GM18499 (cell line): ENCODE data around the gene COQ2.
A peak's percentile ranks its signal among the peaks of the same experiment; 100 is the strongest.
"Not testable (repeated sequence)": the region's sequence is repeated elsewhere in the genome, so short reads cannot be mapped to it uniquely, and the experiment has no call there.

Source experiments
- ATAC-seq: cut with Tn5 transposase; IDR thresholded peaks from one replicate; pipeline ENCODE4 v1.9.1; 2021; ENCODE audit warnings: moderate number of reproducible peaks; ENCODE audit not compliant: insufficient read depth, unreplicated experiment

Gene COQ2

GRCh38 chr4:83284193-83285054 lies at the start of gene COQ2:
Gene COQ2, minus strand, starts transcription at chr4:83284798. Its CDS starts 34 bp downstream, at chr4:83284764.
- ATAC-seq = peak; percentile 70

DNA sequence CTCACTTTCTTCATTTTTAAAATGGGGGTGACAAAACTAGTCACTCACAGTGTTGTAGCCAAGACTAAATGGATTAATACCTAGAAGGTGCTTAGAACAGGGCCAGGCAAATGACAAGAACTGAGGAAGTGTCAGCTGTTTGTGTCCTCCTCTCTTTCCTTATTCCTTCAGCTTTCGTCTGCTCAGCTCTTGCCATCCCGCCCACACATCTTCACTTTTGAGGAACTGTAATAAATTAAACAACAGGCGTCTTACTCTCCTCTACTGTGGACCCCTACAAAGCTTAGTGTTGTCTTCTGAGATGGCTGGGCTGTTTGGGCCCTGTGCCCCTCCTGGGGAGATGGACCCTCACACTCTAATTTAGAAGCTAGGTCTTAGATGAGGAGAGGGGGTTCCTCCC lies 47.4 kb upstream of the COQ2 start:
- no peak for ATAC-seq

DNA sequence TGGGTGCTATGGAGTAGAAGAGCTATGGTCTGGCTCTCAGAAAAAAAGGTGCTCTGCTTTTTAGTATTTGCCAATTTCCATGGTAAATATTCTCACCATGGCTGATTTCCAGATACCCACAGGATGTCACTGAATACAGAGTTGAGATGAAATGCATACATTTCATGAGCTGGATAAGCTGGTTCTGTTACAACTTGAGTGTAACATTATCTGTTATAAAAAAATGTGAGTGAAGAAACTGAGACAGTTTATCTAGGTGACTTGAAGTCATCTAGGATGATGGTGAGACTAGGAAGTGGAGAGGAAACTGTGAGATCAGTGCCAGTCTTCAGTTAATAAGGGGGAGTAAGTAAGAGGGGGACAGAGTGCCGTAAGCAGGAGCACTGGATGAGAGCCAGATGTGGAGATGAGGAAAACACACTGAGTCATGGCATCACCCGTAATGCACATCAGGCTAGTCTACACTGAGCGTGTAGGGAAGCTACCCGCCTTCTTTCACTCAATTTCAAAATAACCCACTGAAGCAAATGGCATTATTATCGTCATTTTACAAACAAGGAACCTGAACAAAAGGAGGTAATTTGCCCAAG lies 45.0 kb upstream of the COQ2 start:
- ATAC-seq = no peak

GRCh38 chr4:83328521-83329187 lies 44.1 kb upstream of the COQ2 start:
- ATAC-seq = no peak

DNA sequence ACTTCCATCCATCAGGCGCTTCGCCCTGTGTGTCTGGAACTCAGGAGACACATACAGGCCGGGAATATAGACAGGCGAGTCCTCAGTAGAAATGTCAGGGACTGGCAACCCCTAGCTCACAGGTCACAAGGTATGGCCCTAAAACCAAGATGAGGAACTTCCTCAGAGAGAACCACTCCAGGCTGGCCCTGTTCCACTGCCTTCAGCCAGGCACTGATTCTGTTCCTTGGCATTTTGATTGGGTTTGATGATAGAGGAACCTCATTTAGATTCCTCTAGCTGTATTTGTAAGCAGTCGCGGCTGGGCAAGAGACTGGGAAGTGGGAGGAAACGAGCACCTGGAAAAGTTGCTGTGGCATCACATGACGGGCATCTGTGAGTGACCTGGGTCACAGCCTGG lies 41.9 kb upstream of the COQ2 start:
- ATAC-seq = no peak

DNA sequence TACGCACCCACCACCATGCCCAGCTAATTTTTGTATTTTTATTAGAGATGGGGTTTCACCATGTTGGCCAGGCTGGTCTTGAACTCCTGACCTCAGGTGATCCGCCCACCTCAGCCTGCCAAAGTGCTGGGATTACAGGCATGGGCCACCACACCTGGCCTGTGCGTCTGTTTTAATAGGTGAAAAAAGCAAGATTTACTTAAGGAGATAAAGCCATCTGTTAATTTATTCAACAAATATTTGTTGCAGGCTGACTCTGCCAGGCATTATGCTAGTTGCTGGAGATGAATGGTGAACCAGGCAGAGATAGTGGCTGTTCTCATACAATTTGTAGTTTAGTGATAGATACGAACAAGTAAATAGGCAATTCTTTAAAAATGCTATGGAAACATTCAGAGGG lies 40.7 kb upstream of the COQ2 start:
- not testable (repeated sequence) for ATAC-seq

- ATAC-seq = no peak
These were observed 38.5 kb upstream of the COQ2 start for GRCh38 chr4:83323136-83323535.

GRCh38 chr4:83320548-83320947 lies 36.0 kb upstream of the COQ2 start:
- no peak for ATAC-seq

DNA sequence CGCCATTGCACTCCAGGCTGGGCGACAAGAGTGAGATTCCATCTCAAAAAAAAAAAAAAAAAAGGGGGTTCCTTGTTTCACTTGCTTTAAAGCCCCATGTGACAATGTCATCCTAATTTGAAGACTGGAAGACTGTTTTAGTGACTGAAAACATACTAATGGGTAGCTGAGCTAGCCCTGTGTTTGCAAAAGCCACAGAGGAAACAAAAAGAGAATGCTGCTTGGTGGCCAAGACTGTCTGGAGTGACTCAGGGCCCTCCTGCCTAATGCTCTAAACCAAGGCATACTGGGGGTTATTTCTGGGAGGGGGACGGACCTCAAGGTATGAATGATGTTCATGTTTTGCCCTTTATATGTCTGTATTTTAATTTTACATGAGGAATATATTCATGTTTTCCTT lies 34.1 kb upstream of the COQ2 start:
- ATAC-seq = no peak

GRCh38 chr4:83317671-83318070 lies 33.1 kb upstream of the COQ2 start:
- no peak for ATAC-seq

DNA sequence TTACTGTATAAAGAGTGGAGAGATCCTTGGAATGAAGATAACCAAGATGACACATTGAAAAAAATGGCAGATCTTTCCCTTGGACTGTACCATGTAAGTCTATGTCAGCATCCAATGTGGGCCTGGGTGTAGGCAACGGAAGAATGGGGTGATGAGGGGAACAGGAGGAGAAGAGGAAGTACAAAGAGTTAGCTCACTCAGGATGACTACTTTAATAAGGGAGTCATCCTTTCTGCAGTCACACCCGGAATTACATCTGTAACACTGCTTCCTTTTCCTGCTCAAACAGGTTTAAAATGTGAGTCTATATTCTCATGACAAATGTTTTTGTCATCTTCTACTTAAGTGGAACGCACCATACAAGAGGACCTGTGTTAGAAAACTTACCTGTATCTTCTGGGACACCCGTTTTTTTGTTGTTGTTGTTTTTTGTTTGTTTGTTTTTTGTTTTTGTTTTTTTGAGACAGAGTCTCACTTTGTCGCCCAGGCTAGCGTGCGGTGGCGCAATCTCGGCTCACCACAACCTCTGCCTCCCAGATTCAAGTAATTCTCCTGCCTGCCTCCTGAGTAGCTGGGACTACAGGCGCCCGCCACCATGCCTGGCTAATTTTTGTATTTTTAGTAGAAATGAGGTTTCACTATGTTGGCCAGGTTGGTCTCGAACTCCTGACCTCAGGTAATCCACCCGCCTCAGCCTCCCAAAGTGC lies 32.0 kb upstream of the COQ2 start:
- ATAC-seq = no peak

- ATAC-seq = no peak
These were observed 30.8 kb upstream of the COQ2 start for GRCh38 chr4:83315341-83315870.

DNA sequence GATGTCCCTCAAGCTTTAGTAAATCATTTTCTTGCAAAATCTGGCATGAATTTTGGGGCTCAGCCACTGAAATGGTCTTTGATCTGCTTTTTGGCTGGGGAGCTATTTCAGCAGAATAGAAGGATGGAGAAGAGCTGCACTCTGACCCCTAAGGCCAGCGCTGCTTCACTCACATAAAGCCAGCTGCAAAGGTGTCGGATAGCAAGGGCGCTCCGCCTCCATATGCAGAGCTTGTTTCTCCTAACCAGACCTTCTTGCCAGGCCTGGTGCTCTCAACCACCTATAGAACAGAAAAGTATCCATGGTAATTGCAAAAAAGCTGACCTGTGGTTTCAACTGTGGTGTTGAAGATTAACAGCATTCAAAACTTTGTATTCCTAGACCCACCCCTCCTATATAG lies 24.1 kb upstream of the COQ2 start:
- ATAC-seq = no peak

- no peak for ATAC-seq
These were observed 23.3 kb upstream of the COQ2 start for GRCh38 chr4:83307920-83308319.

GRCh38 chr4:83305187-83305586 lies 20.6 kb upstream of the COQ2 start:
- ATAC-seq = no peak

DNA sequence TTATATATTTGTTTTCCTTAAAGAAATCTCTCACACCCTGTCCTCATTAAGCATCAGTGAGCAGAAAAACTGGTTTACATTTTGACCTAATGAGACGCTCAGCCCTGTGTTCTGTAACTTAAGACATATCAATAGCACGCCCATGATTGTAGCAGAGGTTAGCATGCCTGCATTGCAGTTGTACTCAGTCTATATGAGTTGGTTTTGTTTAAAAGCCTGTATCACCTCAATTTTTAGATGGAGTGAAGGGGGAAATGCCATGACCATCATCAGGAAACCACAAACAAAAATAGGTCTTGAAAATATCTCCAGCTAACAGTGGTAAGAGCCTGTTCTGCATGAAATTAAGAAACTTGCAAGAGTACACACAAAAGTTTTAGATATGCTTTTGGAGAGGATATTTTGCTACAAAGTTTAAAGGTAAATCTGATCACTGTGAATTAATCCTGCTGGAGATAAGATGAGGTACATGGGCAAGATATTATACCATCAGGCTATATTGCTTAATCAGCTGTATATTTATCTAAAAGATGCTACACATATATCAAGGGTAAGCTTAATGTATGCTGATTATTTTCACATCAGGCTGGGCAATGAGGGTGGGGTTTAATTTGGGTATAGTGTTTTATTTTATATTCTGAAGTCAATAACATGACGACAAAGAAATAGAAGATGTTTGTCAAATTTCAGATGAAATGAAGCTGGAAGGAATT lies 13.1 kb upstream of the COQ2 start:
- ATAC-seq = no peak

DNA sequence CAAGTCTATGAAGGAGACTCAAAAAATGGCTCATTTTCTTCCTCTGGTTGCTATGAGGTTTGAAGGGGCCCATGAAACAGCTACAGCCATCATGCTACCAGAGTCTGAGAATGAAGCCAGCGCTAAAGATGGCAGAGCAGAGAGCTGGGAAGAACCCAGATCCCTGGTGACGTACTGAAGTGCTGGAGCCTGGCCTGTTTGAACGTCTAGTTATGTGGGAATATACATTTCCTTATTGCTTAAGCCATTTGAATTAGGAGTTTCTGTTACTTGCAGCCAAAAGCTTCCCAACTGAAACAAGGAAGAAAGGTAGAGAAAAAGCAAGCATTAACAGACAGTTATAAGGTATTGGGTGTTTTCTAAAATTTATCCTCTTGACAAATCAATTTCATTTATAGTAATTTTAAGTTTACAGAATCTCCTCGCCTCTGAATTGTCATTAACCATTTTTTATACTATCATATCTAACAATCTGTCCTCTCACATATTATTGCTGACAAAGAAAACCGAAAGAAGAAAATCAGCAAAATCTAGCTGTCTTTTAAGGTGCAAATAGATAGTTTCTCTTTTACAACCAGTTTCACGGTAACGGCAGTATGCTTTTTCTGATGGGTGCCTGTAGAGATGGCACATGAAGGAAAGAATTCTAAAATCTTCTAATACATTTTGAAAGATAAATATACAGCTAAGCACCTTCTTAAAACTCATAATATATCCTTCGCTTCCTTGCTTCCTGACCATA lies 8.9 kb upstream of the COQ2 start:
- no peak for ATAC-seq

DNA sequence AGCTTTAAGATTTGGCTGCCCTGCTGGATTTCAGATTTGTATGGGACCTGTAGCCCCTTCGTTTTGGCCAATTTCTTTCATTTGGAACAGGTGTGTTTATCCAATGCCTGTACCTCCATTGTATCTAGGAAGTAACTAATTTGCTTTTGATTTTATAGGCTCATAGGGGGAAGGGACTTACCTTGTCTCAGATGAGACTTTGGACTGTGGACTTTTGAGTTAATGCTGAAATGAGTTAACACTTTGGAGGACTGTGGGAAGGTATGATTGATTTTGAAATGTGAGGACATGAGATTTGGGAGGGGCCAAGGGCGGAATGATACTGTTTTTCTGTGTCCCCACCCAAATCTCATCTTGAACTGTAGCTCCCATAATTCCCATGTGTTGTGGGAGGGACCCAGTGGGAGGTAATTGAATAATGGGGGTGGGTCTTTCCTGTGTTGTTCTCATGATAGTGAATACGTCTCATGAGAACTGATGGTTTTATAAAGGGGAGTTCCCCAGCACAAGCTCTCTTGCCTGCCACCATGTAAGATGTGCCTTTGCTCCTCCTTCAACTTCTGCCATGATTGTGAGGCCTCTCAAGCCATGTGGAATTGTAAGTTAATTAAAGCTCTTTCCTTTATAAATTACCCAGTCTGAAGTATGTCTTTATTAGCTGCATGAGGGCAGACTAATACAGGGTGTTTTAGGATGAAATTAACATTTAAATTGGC lies 5.6 kb upstream of the COQ2 start:
- ATAC-seq = not testable (repeated sequence)

GRCh38 chr4:83288381-83288780 lies 3.8 kb upstream of the COQ2 start:
- not testable (repeated sequence) for ATAC-seq
